Neural progenitor cell (in vitro differentiated cells): Measurements from ENCODE around the gene CNN1. TPM values are rescaled to one million over a fixed set of nuclear protein-coding genes. Genes with fewer than 3 reads are reported as not detected.

ENCODE experiments used
- DNase-seq: peaks from one replicate; pipeline ENCODE4 v3.0.0-alpha.2; 2016; ENCODE audit warnings: low spot score
- H2AFZ ChIP-seq: fragments of 200-600 bp; sonication (generic); replicated peaks from 2 replicates; pipeline ENCODE4 v1.6.1; 2016; ENCODE audit warnings: antibody characterized with exemption
- H3F3A ChIP-seq: fragments of 200-600 bp; sonication (generic); 2 replicates; pipeline ENCODE4 v1.6.1; 2016; ENCODE audit warnings: antibody characterized with exemption, low read depth
- H3K27ac ChIP-seq: fragments of 200-600 bp; sonication (generic); 2 replicates; pipeline ENCODE4 v1.5.1; 2016; ENCODE audit warnings: mild to moderate bottlenecking
- H3K27me3 ChIP-seq: fragments of 200-600 bp; sonication (generic); 2 replicates; pipeline ENCODE4 v1.6.1; 2016; ENCODE audit warnings: mild to moderate bottlenecking, moderate library complexity
- H3K36me3 ChIP-seq: fragments of 200-600 bp; sonication (generic); 2 replicates; pipeline ENCODE4 v1.5.1; 2016
- H3K4me1 ChIP-seq: fragments of 200-600 bp; sonication (generic); 2 replicates; pipeline ENCODE4 v1.6.1; 2016; ENCODE audit warnings: mixed run types
- H3K4me2 ChIP-seq: fragments of 200-600 bp; sonication (generic); 2 replicates; pipeline ENCODE4 v1.6.1; 2016
- H3K4me3 ChIP-seq: fragments of 200-600 bp; sonication (generic); 2 replicates; pipeline ENCODE4 v1.5.1; 2016
- H3K79me2 ChIP-seq: fragments of 200-600 bp; sonication (generic); 2 replicates; pipeline ENCODE4 v1.6.1; 2016; ENCODE audit warnings: low read depth
- H3K9ac ChIP-seq: fragments of 200-600 bp; sonication (generic); 2 replicates; pipeline ENCODE4 v1.6.1; 2016
- H3K9me3 ChIP-seq: fragments of 200-600 bp; sonication (generic); 2 replicates; pipeline ENCODE4 v1.5.1; 2016; ENCODE audit warnings: low read depth
- H4K20me1 ChIP-seq: fragments of 200-600 bp; sonication (generic); 2 replicates; pipeline ENCODE4 v1.6.1; 2016; ENCODE audit warnings: low read depth
- H3K27ac Mint-ChIP-seq: 3 replicates; pipeline ENCODE4 v1.8.0; 2021; ENCODE audit warnings: mixed read lengths
- H3K27me3 Mint-ChIP-seq: 2 replicates; pipeline ENCODE4 v1.8.0; 2022; ENCODE audit warnings: low read depth, mild to moderate bottlenecking, inconsistent platforms, moderate library complexity, mixed read lengths; ENCODE audit not compliant: insufficient read depth
- H3K36me3 Mint-ChIP-seq: 3 replicates; pipeline ENCODE4 v1.8.0; 2021; ENCODE audit warnings: mixed read lengths
- H3K4me1 Mint-ChIP-seq: 3 replicates; pipeline ENCODE4 v1.8.0; 2021; ENCODE audit warnings: mixed read lengths
- H3K4me3 Mint-ChIP-seq: 3 replicates; pipeline ENCODE4 v1.8.0; 2021; ENCODE audit warnings: mild to moderate bottlenecking, moderate library complexity, mixed read lengths
- H3K9me3 Mint-ChIP-seq: 3 replicates; pipeline ENCODE4 v1.8.0; 2020; ENCODE audit warnings: mixed read lengths
- CTCF ChIP-seq: fragments of 200-600 bp; sonication (generic); IDR thresholded peaks from 2 replicates; pipeline ENCODE4 v1.5.1; 2017; ENCODE audit warnings: antibody characterized with exemption, mild to moderate bottlenecking
- EZH2 ChIP-seq: fragments of 200-600 bp; sonication (generic); IDR thresholded peaks from 2 replicates; pipeline ENCODE4 v1.6.1; 2017; ENCODE audit warnings: antibody characterized with exemption, mild to moderate bottlenecking, moderate library complexity
- EZH2phosphoT487 ChIP-seq: fragments of 200-600 bp; sonication (generic); IDR thresholded peaks from 2 replicates; pipeline ENCODE4 v1.6.1; 2017; ENCODE audit warnings: antibody characterized with exemption
- total RNA-seq: library from RNA; depleted of rRNA; stranded (reverse); fragments of >200 nt; gene quantifications from 2 replicates; pipeline ENCODE4 v1.2.3, GENCODE V29; 2015; ENCODE audit warnings: low replicate concordance

CNN1 gene
- total RNA-seq, 1 donor from 2014 or later = 7.0 TPM

- no peaks in the 10 kb centered on the region for H3K36me3 ChIP-seq
- no peak overlapping the region for H3K27ac ChIP-seq
- peaks cover 18% of the 10 kb centered on the region for H3K27me3 ChIP-seq
- H3K4me1 ChIP-seq = no peaks in the 10 kb centered on the region
- Mint-ChIP-seq H3K9me3 (no peaks in the 10 kb centered on the region), H3K4me1 (peaks cover 6% of the 10 kb centered on the region), H3K27ac (no peak overlapping the region), H3K27me3 (peaks cover 8% of the 10 kb centered on the region), H3K36me3 (no peaks in the 10 kb centered on the region), H3K4me3 (no peak overlapping the region)
- TF ChIP-seq CTCF (no peak), EZH2phosphoT487 (no peak), EZH2 (no peak)
- H3F3A ChIP-seq = no peaks in the 10 kb centered on the region
- H3K79me2 ChIP-seq = no peaks in the 10 kb centered on the region
- no peak overlapping the region for H3K4me3 ChIP-seq
- H2AFZ ChIP-seq = no peak overlapping the region
- no peaks in the 10 kb centered on the region for H4K20me1 ChIP-seq
- H3K9me3 ChIP-seq = no peaks in the 10 kb centered on the region
- H3K4me2 ChIP-seq = no peak overlapping the region
- no peak for DNase-seq
- H3K9ac ChIP-seq = no peak overlapping the region
Measured at GRCh38 chr19:11574689-11575088, 36.0 kb downstream of the CNN1 start.

- H3K27ac ChIP-seq = no peak overlapping the region
- peaks cover 18% of the 10 kb centered on the region for H3K27me3 ChIP-seq
- Mint-ChIP-seq H3K27me3 (peaks cover 6% of the 10 kb centered on the region), H3K36me3 (no peaks in the 10 kb centered on the region), H3K27ac (no peak overlapping the region), H3K4me1 (peaks cover 6% of the 10 kb centered on the region), H3K9me3 (no peaks in the 10 kb centered on the region), H3K4me3 (no peak overlapping the region)
- no peak for DNase-seq
- H3K4me1 ChIP-seq = no peaks in the 10 kb centered on the region
- no peak overlapping the region for H3K4me2 ChIP-seq
- no peaks in the 10 kb centered on the region for H3K9me3 ChIP-seq
- H3K79me2 ChIP-seq = no peaks in the 10 kb centered on the region
- TF ChIP-seq CTCF = no peak
- no peak for TF ChIP-seq EZH2
- no peaks in the 10 kb centered on the region for H3F3A ChIP-seq
- H3K4me3 ChIP-seq = no peak overlapping the region
- no peaks in the 10 kb centered on the region for H4K20me1 ChIP-seq
- H3K9ac ChIP-seq = no peak overlapping the region
- no peak overlapping the region for H2AFZ ChIP-seq
- no peaks in the 10 kb centered on the region for H3K36me3 ChIP-seq
Measured at GRCh38 chr19:11576227-11576626, 37.6 kb downstream of the CNN1 start.

- no peak for DNase-seq
Measured at GRCh38 chr19:11577451-11578257, 39.0 kb downstream of the CNN1 start, which contains the start of gene ACP5. Gene ACP5 (minus strand): TSS chr19:11577645. CDS start chr19:11577317, 328 bp downstream.

More at GRCh38 chr19:11577451-11578257, 39.0 kb downstream of the CNN1 start, which contains the start of gene ACP5:
- Mint-ChIP-seq H3K4me3 (no peak within 1 kb of the TSS), H3K27me3 (peaks cover 6% of the 10 kb centered on the region), H3K4me1 (peaks cover 6% of the 10 kb centered on the region), H3K9me3 (no peaks in the 10 kb centered on the region), H3K36me3 (no peaks in the 10 kb centered on the region), H3K27ac (no peak within 1 kb of the TSS)
- Histone ChIP-seq H3K79me2 (no peaks in the 10 kb centered on the region), H3K4me3 (peak within 1 kb of the TSS; percentile 32), H3K36me3 (no peaks in the 10 kb centered on the region), H3K9ac (no peak within 1 kb of the TSS), H2AFZ (peak within 1 kb of the TSS; percentile 85), H3K4me1 (no peaks in the 10 kb centered on the region), H3K9me3 (no peaks in the 10 kb centered on the region), H4K20me1 (no peaks in the 10 kb centered on the region), H3K27me3 (peaks cover 18% of the 10 kb centered on the region), H3K27ac (no peak within 1 kb of the TSS), H3F3A (no peaks in the 10 kb centered on the region), H3K4me2 (peak within 1 kb of the TSS; percentile 55)
- TF ChIP-seq EZH2 = no peak
- TF ChIP-seq EZH2phosphoT487 = no peak
- TF ChIP-seq CTCF = no peak
